Measurements from ENCODE around the gene FMC1.

Gene FMC1

GRCh38 chr7:139359366-139360209 is 18.5 kb downstream of the FMC1 start, which contains the start of gene LUC7L2 (continued):
- peak; percentile 94 for TF ChIP-seq PATZ1 (tag by site-specific recombination; IDR thresholded peaks at IDR 0.05)
- no peak; the same call in 1 of the 2 replicates for TF ChIP-seq ZBTB48 (tag by site-specific recombination; IDR thresholded peaks at IDR 0.05)
- no peak for TF ChIP-seq ZNF677 (tag by site-specific recombination; IDR thresholded peaks at IDR 0.05)
- TF ChIP-seq ZNF560 (tag by site-specific recombination; IDR thresholded peaks at IDR 0.05; ENCODE audit: borderline replicate concordance): no peak
- TF ChIP-seq SP3 (tag by site-specific recombination; IDR thresholded peaks at IDR 0.05): peak; percentile 95
- peak; percentile 67; the same call in 1 of the 2 replicates for TF ChIP-seq YY2 (tag by site-specific recombination; IDR thresholded peaks at IDR 0.05)
- TF ChIP-seq ZNF558 (tag by site-specific recombination; IDR thresholded peaks at IDR 0.05): no peak
- peak; percentile 61 for TF ChIP-seq KLF10 (tag by site-specific recombination; IDR thresholded peaks at IDR 0.05)

- Histone ChIP-seq H3K9me3 (ENCODE audit: control insufficient read depth, insufficient read depth, low read depth, low read length) (no peaks in the 10 kb centered on the region), H3K36me3 (ENCODE audit: control insufficient read depth in 2 of 2, insufficient read depth in 1 of 2, low read length in 2 of 2) (peaks cover 0 to 22% of the 10 kb centered on the region in 2 experiments; a peak in 1 of 3 replicates), H3K27ac (ENCODE audit: extremely low read depth, low read depth, low read length) (peak overlapping the region; percentile 95), H3K4me1 (ENCODE audit: control insufficient read depth, insufficient read depth, low read length) (peaks cover 7% of the 10 kb centered on the region; the same call in 1 of the 2 replicates), H3K4me3 (ENCODE audit: low read depth, low read length) (peak overlapping the region; percentile 74)
- CTCF ChIA-PET: no interaction called here
- POLR2A ChIA-PET: interaction anchor here (0.6 to 2.5 kb wide), 12 partner anchors 9 to 817 kb away, joined by 3 to 35 read pairs (median 4); partner anchors contain the start of genes FMC1 and KLRG2
- TF ChIP-seq ZNF488 (tag by site-specific recombination; IDR thresholded peaks at IDR 0.05) (no peak), RBAK (tag by site-specific recombination; IDR thresholded peaks at IDR 0.05) (no peak), ZNF660 (tag by site-specific recombination; IDR thresholded peaks at IDR 0.05) (peak; percentile 53; the same call in 1 of the 2 replicates), YY1 (tag by site-specific recombination; IDR thresholded peaks at IDR 0.05) (peak; percentile 82; the same call in 1 of the 2 replicates), ZNF433 (tag by site-specific recombination; IDR thresholded peaks at IDR 0.05; ENCODE audit: low read depth) (no peak), KLF10 (tag by site-specific recombination; IDR thresholded peaks at IDR 0.05) (0 out of 2 replicates have a peak, but pooled peaks have one; percentile 27), PRDM4 (tag by site-specific recombination; IDR thresholded peaks at IDR 0.05) (peak; percentile 62; the same call in 1 of the 2 replicates), ZNF692 (tag by site-specific recombination; IDR thresholded peaks at IDR 0.05) (peak; percentile 22; the same call in 1 of the 2 replicates), ZNF76 (tag by site-specific recombination; IDR thresholded peaks at IDR 0.05; ENCODE audit: borderline replicate concordance, low read depth) (peak; percentile 3; the same call in 1 of the 2 replicates), ZNF221 (tag by site-specific recombination; IDR thresholded peaks at IDR 0.05; ENCODE audit: borderline replicate concordance) (no peak), BCL11B (tag by site-specific recombination; IDR thresholded peaks at IDR 0.05; ENCODE audit: low read depth) (no peak), ZNF157 (tag by site-specific recombination; IDR thresholded peaks at IDR 0.05) (no peak), ZNF654 (tag by site-specific recombination; IDR thresholded peaks at IDR 0.05; ENCODE audit: low read depth) (no peak), ZNF335 (tag by site-specific recombination; conservative IDR thresholded peaks at IDR 0.05) (peak; percentile 32), PATZ1 (tag by site-specific recombination; IDR thresholded peaks at IDR 0.05) (peak; percentile 57; the same call in 1 of the 2 replicates), MYNN (tag by site-specific recombination; IDR thresholded peaks at IDR 0.05; ENCODE audit: borderline replicate concordance) (peak; percentile 62; the same call in 1 of the 2 replicates), ZNF2 (tag by site-specific recombination; IDR thresholded peaks at IDR 0.05) (no peak), ZFP41 (tag by site-specific recombination; IDR thresholded peaks at IDR 0.05; ENCODE audit: borderline replicate concordance) (no peak), FEZF1 (tag by site-specific recombination; IDR thresholded peaks at IDR 0.05) (no peak)
These were observed 19.2 kb downstream of the FMC1 start for GRCh38 chr7:139360210-139360947.
